KOPT-K1 (cell line): ENCODE results near the gene TBC1D2.
A peak's percentile ranks its signal among the peaks of the same experiment; 100 is the strongest.

Experiments
- H3K27ac ChIP-seq: fragments of 200-600 bp; sonication (generic); 2 replicates; pipeline ENCODE4 v1.5.1; 2016; ENCODE audit warnings: antibody characterized with exemption, mild to moderate bottlenecking, low read depth, low read length; ENCODE audit not compliant: poor library complexity, severe bottlenecking
- H3K36me3 ChIP-seq: fragments of 200-600 bp; sonication (generic); 2 replicates; pipeline ENCODE4 v1.5.1; 2017; ENCODE audit warnings: antibody characterized with exemption, mild to moderate bottlenecking, low read length, moderate library complexity; ENCODE audit not compliant: insufficient read depth
- H3K9me3 ChIP-seq: fragments of 200-600 bp; sonication (generic); 2 replicates; pipeline ENCODE4 v1.5.1; 2017; ENCODE audit warnings: antibody characterized with exemption, low read length, mild to moderate bottlenecking; ENCODE audit not compliant: insufficient read depth, poor library complexity, severe bottlenecking

TBC1D2 gene

GRCh38 chr9:98259791-98260190 lies 4.3 kb upstream of the TBC1D2 start:
- H3K9me3 ChIP-seq: no peaks in the 10 kb centered on the region
- H3K36me3 ChIP-seq: no peaks in the 10 kb centered on the region
- H3K27ac ChIP-seq: no peak overlapping the region

GRCh38 chr9:98256756-98257155 lies 1.3 kb upstream of the TBC1D2 start:
- Histone ChIP-seq H3K36me3 (no peaks in the 10 kb centered on the region), H3K27ac (peak overlapping the region; percentile 85), H3K9me3 (no peaks in the 10 kb centered on the region)

GRCh38 chr9:98255061-98255577 lies 330 bp downstream of the TBC1D2 start:
- Histone ChIP-seq H3K36me3 (no peaks in the 10 kb centered on the region), H3K9me3 (no peaks in the 10 kb centered on the region), H3K27ac (peak overlapping the region; percentile 85)

- Histone ChIP-seq H3K9me3 (no peaks in the 10 kb centered on the region), H3K27ac (no peak overlapping the region)
Measured at GRCh38 chr9:98254228-98255060, 1.0 kb downstream of the TBC1D2 start.

GRCh38 chr9:98253565-98253964 lies 1.9 kb downstream of the TBC1D2 start:
- no peaks in the 10 kb centered on the region for H3K36me3 ChIP-seq
- no peak overlapping the region for H3K27ac ChIP-seq
- no peaks in the 10 kb centered on the region for H3K9me3 ChIP-seq

More at GRCh38 chr9:98254228-98255060, 1.0 kb downstream of the TBC1D2 start:
- no peaks in the 10 kb centered on the region for H3K36me3 ChIP-seq

GRCh38 chr9:98251551-98251950 lies 3.9 kb downstream of the TBC1D2 start:
- Histone ChIP-seq H3K9me3 (no peaks in the 10 kb centered on the region), H3K27ac (no peak overlapping the region), H3K36me3 (no peaks in the 10 kb centered on the region)

GRCh38 chr9:98249771-98250170 lies 5.7 kb downstream of the TBC1D2 start:
- Histone ChIP-seq H3K27ac (no peak overlapping the region), H3K9me3 (no peaks in the 10 kb centered on the region), H3K36me3 (no peaks in the 10 kb centered on the region)

- no peak overlapping the region for H3K27ac ChIP-seq
- H3K36me3 ChIP-seq: no peaks in the 10 kb centered on the region
- H3K9me3 ChIP-seq: no peaks in the 10 kb centered on the region
Measured at GRCh38 chr9:98248737-98249474, 6.5 kb downstream of the TBC1D2 start.

- no peaks in the 10 kb centered on the region for H3K36me3 ChIP-seq
- no peaks in the 10 kb centered on the region for H3K9me3 ChIP-seq
- no peak overlapping the region for H3K27ac ChIP-seq
Measured at GRCh38 chr9:98247831-98248657, 7.4 kb downstream of the TBC1D2 start.

GRCh38 chr9:98242426-98242825 lies 13.0 kb downstream of the TBC1D2 start:
- Histone ChIP-seq H3K9me3 (no peaks in the 10 kb centered on the region), H3K27ac (no peak overlapping the region), H3K36me3 (no peaks in the 10 kb centered on the region)

- H3K36me3 ChIP-seq: no peaks in the 10 kb centered on the region
- no peaks in the 10 kb centered on the region for H3K9me3 ChIP-seq
- H3K27ac ChIP-seq: no peak overlapping the region
Measured at GRCh38 chr9:98241357-98242300, 13.8 kb downstream of the TBC1D2 start.

- no peak overlapping the region for H3K27ac ChIP-seq
- H3K36me3 ChIP-seq: no peaks in the 10 kb centered on the region
- H3K9me3 ChIP-seq: no peaks in the 10 kb centered on the region
Measured at GRCh38 chr9:98240475-98240874, 15.0 kb downstream of the TBC1D2 start.

- H3K9me3 ChIP-seq: no peaks in the 10 kb centered on the region
- H3K36me3 ChIP-seq: no peaks in the 10 kb centered on the region
- H3K27ac ChIP-seq: no peak overlapping the region
Measured at GRCh38 chr9:98236901-98237487, 18.5 kb downstream of the TBC1D2 start.

GRCh38 chr9:98235126-98235525 lies 20.3 kb downstream of the TBC1D2 start:
- Histone ChIP-seq H3K36me3 (no peaks in the 10 kb centered on the region), H3K27ac (no peak overlapping the region), H3K9me3 (no peaks in the 10 kb centered on the region)
